Tongue (tissue), 2 donors: ENCODE results near the gene REEP3. TPM values are rescaled to one million over a fixed set of nuclear protein-coding genes. Genes with fewer than 3 reads are reported as not detected.
A peak's percentile ranks its signal among the peaks of the same experiment; 100 is the strongest.

Experiments used
- DNase-seq: peaks from one replicate; pipeline ENCODE4 v3.0.0-alpha.2; 2015
- total RNA-seq: library from RNA; depleted of rRNA; stranded (reverse); fragments of >200 nt; gene quantifications from one replicate; pipeline ENCODE4 v1.2.3, GENCODE V29; 2014

REEP3 gene
- total RNA-seq, 1 donor from 2014 or later, result 35.7 TPM

DNA sequence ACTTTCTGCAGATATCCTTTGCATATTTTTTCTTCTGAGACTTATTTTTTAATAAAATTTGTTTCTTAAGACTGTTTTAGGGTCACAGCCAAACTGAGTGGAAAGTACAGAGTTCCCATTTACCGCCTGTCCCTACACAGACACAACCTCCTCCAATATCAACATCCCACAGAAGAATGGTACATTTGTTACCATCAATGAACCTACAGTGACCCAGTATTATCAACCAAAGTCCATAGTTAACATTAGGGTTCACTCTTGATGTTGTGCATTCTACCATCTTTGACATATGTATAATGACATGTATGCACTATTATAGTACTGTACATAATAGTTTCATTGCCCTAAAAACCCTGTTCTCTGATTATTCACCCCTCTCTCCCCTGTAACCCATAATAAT, 14.6 kb upstream of the REEP3 start:
- DNase-seq, result no peak

GRCh38 chr10:63515002-63515763, 6.0 kb upstream of the REEP3 start:
- no peak for DNase-seq

GRCh38 chr10:63516207-63516606, 5.0 kb upstream of the REEP3 start:
- DNase-seq, result no peak

DNA sequence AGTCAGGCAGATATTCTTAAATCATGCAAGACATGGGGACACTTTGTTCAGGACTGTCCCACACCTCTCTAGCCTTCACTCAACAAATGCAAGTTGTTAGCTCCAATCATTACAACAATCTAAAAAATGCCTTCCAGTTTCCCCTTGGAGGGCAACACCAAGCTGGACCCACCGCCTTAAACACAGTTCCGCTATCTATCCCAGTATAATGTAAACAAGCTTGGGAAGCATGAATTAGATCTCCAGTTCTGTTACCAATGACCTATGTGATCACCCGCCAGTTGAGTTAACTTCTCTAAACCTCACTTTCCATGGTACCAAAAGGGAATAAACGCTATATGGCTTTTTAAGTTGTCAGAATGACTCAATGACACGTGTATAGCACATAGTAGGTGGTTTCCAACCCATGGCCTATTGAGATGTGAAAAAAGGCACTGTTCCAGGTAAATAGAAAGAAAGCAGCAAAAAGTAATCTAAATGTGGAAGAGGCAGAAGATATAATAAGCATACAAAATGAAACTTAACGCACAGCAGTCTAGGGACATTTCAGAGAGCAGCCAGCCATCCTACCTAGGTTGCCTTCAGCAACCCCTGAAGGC, 2.4 kb upstream of the REEP3 start:
- no peak for DNase-seq

- peak; percentile 88 for DNase-seq
Observed at GRCh38 chr10:63521416-63522276, 445 bp downstream of the REEP3 start.

DNA sequence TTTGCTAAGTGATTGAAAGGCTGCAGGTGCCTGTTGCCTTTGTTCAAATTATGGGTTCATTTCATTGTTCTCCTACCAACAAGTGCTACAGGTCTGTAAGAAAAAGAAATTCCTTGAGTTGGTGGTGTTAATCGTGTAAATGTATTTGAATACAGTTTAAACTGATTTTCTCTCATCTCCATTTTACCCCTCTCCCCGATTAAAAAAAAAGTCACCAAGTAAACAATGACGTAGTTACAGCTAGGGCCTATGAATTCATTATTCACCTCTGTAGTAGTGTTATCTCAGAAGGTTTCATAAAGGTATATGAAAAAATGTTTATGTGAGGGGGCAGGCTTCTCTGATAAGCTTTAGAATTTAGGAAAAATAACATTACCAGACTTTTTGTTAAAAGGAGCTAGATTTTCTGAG, 1.1 kb downstream of the REEP3 start:
- no peak for DNase-seq

DNA sequence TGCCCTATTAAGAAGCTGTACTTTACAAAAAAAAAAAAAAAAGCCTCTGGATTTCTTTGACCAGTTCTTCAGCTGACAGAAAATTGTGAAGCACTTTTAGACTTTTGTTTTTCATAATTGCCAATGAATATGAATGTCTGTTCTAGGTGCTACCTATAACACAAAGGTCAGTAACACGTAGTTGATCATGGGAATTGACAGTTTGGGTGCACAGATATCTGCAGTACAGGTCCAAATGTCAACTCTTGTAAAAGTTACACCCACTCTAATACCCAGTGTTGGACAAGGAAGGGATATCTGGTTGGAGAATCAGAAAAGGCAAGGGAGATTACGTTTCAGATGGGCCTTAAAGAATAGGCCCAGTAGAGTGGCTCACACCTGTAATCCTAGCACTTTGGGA, 1.8 kb downstream of the REEP3 start:
- DNase-seq, result no peak

- DNase-seq, result no peak
Observed at GRCh38 chr10:63525021-63525420, 3.8 kb downstream of the REEP3 start.

- no peak for DNase-seq
Observed at GRCh38 chr10:63527401-63527800, 6.2 kb downstream of the REEP3 start.

DNA sequence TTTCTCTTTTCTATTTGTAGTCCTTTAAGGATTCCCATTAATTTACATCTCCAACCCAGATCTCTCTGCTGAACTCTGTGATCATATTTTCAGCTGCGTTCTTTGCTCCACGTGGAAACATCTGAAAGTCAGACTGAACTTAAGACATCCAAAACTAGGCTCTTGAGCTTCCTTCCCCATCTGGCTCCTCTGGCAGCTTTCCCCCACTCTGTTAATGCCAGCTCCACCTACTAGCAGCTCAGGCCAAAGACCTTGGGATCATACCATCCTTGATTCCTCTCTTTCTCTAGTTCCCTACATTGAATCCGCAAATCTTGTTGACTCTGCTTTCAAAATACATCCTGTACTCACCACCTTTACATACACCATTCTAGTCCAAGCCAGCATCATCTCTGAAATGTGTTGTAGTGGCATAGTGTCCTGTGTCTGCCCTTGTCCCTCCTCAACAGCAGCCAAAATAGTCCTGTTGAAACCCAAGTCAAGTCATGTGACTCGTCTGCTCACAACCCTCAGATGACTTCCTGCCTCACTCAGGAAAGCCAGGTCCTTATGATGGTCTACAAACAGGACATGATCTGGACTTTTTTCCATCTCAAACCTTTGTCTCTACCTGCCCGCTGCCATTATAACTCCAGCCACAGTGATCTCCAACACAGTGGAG, 7.0 kb downstream of the REEP3 start:
- DNase-seq, result no peak

- DNase-seq, result no peak
Observed at GRCh38 chr10:63530409-63530808, 9.2 kb downstream of the REEP3 start.

- DNase-seq, result no peak
Observed at GRCh38 chr10:63534723-63535122, 13.5 kb downstream of the REEP3 start.

GRCh38 chr10:63536698-63537097, 15.5 kb downstream of the REEP3 start:
- no peak for DNase-seq

- DNase-seq, result peak; percentile 55
Observed at GRCh38 chr10:63537536-63537935, 16.3 kb downstream of the REEP3 start.

- DNase-seq, result no peak
Observed at GRCh38 chr10:63539377-63539776, 18.2 kb downstream of the REEP3 start.

- DNase-seq, result no peak
Observed at GRCh38 chr10:63539994-63540393, 18.8 kb downstream of the REEP3 start.

DNA sequence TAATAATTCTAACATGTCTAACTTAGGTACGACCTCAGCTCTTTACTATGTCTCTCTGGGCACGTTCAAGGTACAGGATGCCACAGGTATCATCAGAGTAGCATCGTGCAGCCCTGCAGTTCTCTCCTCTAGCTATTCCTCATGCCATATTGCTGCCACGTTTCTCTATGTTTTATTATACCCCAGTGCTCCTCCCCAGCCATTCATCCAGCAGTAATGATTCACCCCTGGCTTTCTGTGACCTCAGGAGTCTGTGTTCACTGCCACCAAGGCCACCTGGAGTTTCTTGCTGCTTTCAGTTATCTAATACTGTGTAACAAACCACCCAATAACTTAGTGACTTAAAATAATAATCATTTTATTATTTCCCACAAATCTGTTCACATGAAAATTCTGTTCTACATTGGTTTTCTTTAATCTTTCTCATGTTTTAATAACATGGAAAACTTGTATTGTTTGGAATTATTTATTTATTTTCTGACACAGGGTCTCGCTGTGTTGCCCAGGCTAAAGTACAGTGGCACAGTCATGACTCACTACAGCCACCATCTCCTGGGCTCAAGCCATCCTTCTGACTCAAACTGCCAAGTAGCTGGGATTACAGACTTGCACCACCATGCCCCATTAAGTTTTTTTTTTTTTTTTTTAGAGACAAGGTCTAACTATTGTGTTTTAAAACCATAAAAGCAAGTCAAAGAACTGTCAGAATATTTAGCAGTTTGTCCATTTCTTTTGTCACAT, 21.8 kb downstream of the REEP3 start:
- DNase-seq, result no peak

GRCh38 chr10:63543576-63543962, 22.4 kb downstream of the REEP3 start:
- DNase-seq, result no peak

DNA sequence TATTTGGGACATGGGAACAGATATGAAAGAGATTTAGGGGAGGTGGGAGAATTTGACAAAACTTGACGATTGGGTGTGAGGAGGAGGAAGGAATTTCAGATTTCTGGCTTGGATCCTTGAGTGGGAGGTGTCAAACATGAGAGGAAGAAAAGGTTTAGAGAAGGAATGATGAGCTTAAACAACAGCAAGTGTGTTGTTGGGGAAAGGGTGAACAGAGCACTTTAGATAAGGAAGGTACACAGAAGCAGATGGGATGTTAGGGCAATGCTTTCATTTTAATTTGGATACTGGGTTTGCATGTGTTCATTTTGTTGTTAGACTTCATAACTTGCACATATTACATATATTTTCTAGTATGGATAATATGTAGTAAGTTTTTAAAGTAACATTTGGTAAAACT, 23.2 kb downstream of the REEP3 start:
- DNase-seq, result no peak

DNA sequence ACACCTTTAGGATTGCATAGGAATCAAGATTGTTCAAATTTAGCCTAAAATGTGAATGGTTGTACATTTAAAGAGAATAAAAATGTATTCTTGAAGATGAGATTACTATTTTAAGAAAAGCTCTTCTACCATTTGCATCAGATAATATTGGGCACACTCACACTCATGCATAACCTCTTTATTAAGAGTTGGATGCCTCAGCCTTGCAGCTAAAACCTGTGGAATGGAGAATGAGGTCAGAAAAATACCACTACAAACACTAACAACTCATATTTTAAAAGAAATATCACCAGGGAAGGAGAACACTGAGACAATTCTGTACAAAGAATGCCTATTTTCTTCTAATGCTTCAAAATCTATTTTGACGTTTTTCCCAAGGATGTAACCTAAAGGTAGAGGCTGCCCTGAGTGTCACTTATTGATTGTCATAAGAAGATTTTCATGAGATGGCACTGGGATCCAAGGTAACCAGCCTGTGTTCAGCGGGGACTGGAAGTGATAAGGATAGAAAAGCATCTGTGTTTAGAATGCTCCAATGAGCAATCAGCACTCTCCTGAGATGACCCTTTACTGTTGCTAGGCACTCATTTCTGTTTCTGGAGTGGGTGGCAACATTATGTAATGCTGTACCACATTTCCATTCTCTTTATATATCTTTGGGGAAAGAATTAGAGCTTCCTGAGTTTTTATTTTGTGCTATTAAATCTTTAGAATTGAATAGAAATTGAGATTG, 26.6 kb downstream of the REEP3 start:
- no peak for DNase-seq

- DNase-seq, result no peak
Observed at GRCh38 chr10:63548860-63549259, 27.7 kb downstream of the REEP3 start.
